HEK293 (cell line): Measurements from ENCODE around the gene ZFC3H1.

Experiments used
- CTCF ChIP-seq: fragments of 450-650 bp; formaldehyde crosslinking; IDR thresholded peaks from 2 replicates; pipeline ENCODE4 v1.5.1; 2016; ENCODE audit warnings: missing biosample characterization, missing genetic modification characterization
- ZNF146 ChIP-seq: fragments of 450-650 bp; formaldehyde crosslinking; IDR thresholded peaks from 2 replicates; pipeline ENCODE4 v1.5.1; 2016; ENCODE audit warnings: missing biosample characterization, missing genetic modification characterization
- ZNF157 ChIP-seq: fragments of 450-650 bp; formaldehyde crosslinking; IDR thresholded peaks from 2 replicates; pipeline ENCODE4 v1.5.1; 2016; ENCODE audit warnings: missing biosample characterization, missing genetic modification characterization
- ZNF510 ChIP-seq: fragments of 450-650 bp; formaldehyde crosslinking; IDR thresholded peaks from 2 replicates; pipeline ENCODE4 v1.5.1; 2018; ENCODE audit warnings: mild to moderate bottlenecking, missing genetic modification characterization, missing biosample characterization; ENCODE audit not compliant: insufficient replicate concordance

GRCh38 chr12:71682466-71682865, 18.8 kb upstream of the ZFC3H1 start:
- TF ChIP-seq CTCF (tag by site-specific recombination), result no peak
- TF ChIP-seq ZNF157 (tag by site-specific recombination), result no peak
- TF ChIP-seq ZNF510 (tag by site-specific recombination), result no peak
- TF ChIP-seq ZNF146 (tag by site-specific recombination), result no peak
